Measurements from ENCODE around the gene COX15. TPM values are rescaled to one million over a fixed set of nuclear protein-coding genes. Genes with fewer than 3 reads are reported as not detected.

The COX15 gene
- total RNA-seq, 1 experiment from 2014 or later: 34.2 TPM

GRCh38 chr10:99740933-99741559 lies 9.1 kb upstream of the COX15 start:
- H2BK20ac ChIP-seq (ENCODE audit: low read depth, low read length, poor library complexity, severe bottlenecking): no peak overlapping the region
- Mint-ChIP-seq H3K27ac (no peak overlapping the region; a peak in 1 of 7 replicates), H3K27me3 (ENCODE audit: low read depth) (no peaks in the 10 kb centered on the region), H3K4me3 (no peak overlapping the region), H3K4me1 (no peaks in the 10 kb centered on the region), H3K36me3 (ENCODE audit: insufficient read depth in 1 of 3, low read depth in 3 of 3) (peaks cover 55 to 89% (median 83%) of the 10 kb centered on the region in 3 experiments), H3K9me3 (peaks cover 3 to 7% of the 10 kb centered on the region in 2 experiments; a peak in 2 of 5 replicates)
- no peak overlapping the region for H3K18ac ChIP-seq (ENCODE audit: insufficient read length, low read depth, low read length)
- H2AK5ac ChIP-seq (ENCODE audit: insufficient read length, low read length): no peak overlapping the region
- no CpG with 5 or more reads among the region's 3 CpGs for WGBS (ENCODE audit: extremely low coverage, insufficient read length, low lambda C conversion rate)
- H4K91ac ChIP-seq (ENCODE audit: insufficient read length, low read depth, low read length): no peak overlapping the region
- H3K79me2 ChIP-seq (ENCODE audit: insufficient read depth, low read length): no peaks in the 10 kb centered on the region
- no peak overlapping the region for H2BK5ac ChIP-seq (ENCODE audit: insufficient read length, low read length)
- H3K4me1 ChIP-seq (ENCODE audit: insufficient read depth, low read length): no peaks in the 10 kb centered on the region
- no peak overlapping the region for H2BK15ac ChIP-seq (ENCODE audit: low read depth, low read length)
- no peak overlapping the region for H4K5ac ChIP-seq (ENCODE audit: insufficient read length, low read depth, low read length)
- no peaks in the 10 kb centered on the region for H3K27me3 ChIP-seq (ENCODE audit: insufficient read depth, low read length)
- no peak overlapping the region for H2AFZ ChIP-seq (ENCODE audit: low read length)
- H3K23ac ChIP-seq (ENCODE audit: insufficient read length, low read depth, low read length): no peak overlapping the region
- no peak overlapping the region for H3K4me2 ChIP-seq (ENCODE audit: insufficient read depth, insufficient read length, low read length)
- no peak overlapping the region for H3T11ph ChIP-seq (ENCODE audit: low read length)
- no peak overlapping the region for H2BK120ac ChIP-seq (ENCODE audit: low read depth, low read length, poor library complexity, severe bottlenecking)
- H3K27ac ChIP-seq (ENCODE audit: insufficient read length, low read depth, low read length): no peak overlapping the region
- no peaks in the 10 kb centered on the region for H4K20me1 ChIP-seq (ENCODE audit: control insufficient read depth, insufficient read depth, insufficient read length)
- no peak overlapping the region for H2BK12ac ChIP-seq (ENCODE audit: insufficient read length, low read depth, low read length)
- H3K4ac ChIP-seq (ENCODE audit: low read depth, low read length): no peak overlapping the region
- no peak overlapping the region for H3K56ac ChIP-seq (ENCODE audit: insufficient read length, low read depth, low read length)
- no peak overlapping the region for H3K14ac ChIP-seq (ENCODE audit: insufficient read depth, low read length)
- no peak for DNase-seq
- H3K9me3 ChIP-seq (ENCODE audit: control insufficient read depth, low read depth, low read length): no peaks in the 10 kb centered on the region
- H3K23me2 ChIP-seq (ENCODE audit: insufficient read length, low read depth, low read length, poor library complexity, severe bottlenecking): no peaks in the 10 kb centered on the region
- H3K9ac ChIP-seq (ENCODE audit: extremely low read depth, insufficient read length, low read length): no peak overlapping the region
- H4K8ac ChIP-seq (replicated peaks; ENCODE audit: insufficient read length, low read depth, low read length): no peak overlapping the region
- no peak for TF ChIP-seq CTCF (conservative IDR thresholded peaks at IDR 0.05)
- no peaks in the 10 kb centered on the region for H3K79me1 ChIP-seq (ENCODE audit: insufficient read depth, low read depth, low read length, poor library complexity, severe bottlenecking)
